ENCODE data around the gene PRDM15. TPM values are rescaled to one million over a fixed set of nuclear protein-coding genes. Genes with fewer than 3 reads are reported as not detected.

Gene PRDM15
- total RNA-seq, 1 experiment from 2014 or later: 9.8 TPM

- Histone ChIP-seq H3K27ac (ENCODE audit: low read depth, low read length) (no peak overlapping the region), H3K9me3 (ENCODE audit: control insufficient read depth in 1 of 2, insufficient read depth in 1 of 2, low read depth in 1 of 2, low read length in 2 of 2) (no peaks in the 10 kb centered on the region), H3K9ac (ENCODE audit: low read length) (no peak overlapping the region), H3K4me3 (replicated peaks in 1 of 2; ENCODE audit: low read depth in 1 of 2, low read length in 2 of 2) (no peak overlapping the region), H3K4me2 (ENCODE audit: low read length) (no peak overlapping the region), H3K27me3 (ENCODE audit: insufficient read depth, low read length) (no peaks in the 10 kb centered on the region), H3K4me1 (ENCODE audit: control insufficient read depth in 1 of 2, insufficient read depth in 2 of 2, low read length in 2 of 2) (peaks cover 48 to 55% of the 10 kb centered on the region in 2 experiments), H3K9me2 (ENCODE audit: insufficient read depth) (no peaks in the 10 kb centered on the region), H3K36me3 (ENCODE audit: control insufficient read depth in 1 of 2, insufficient read depth in 2 of 2, low read length in 2 of 2) (peaks cover 0 to 9% of the 10 kb centered on the region in 2 experiments; a peak in 2 of 4 replicates), H2AFZ (ENCODE audit: low read depth, low read length, poor library complexity, severe bottlenecking) (no peak overlapping the region), H4K20me1 (ENCODE audit: insufficient read depth) (peaks cover 14% of the 10 kb centered on the region), H3K79me2 (ENCODE audit: insufficient read depth, low read length) (peaks cover 80% of the 10 kb centered on the region)
- ATAC-seq: no peak
- no peak for DNase-seq (ENCODE audit: low read depth, low spot score)
- BruUV-seq (replicated peaks): no TSS peak
- TF ChIP-seq SP1 (IDR thresholded peaks at IDR 0.05; ENCODE audit: low read depth) (no peak), FOSL1 (IDR thresholded peaks at IDR 0.05; ENCODE audit: low read depth) (no peak), TCF7L2 (IDR thresholded peaks at IDR 0.05; ENCODE audit: borderline replicate concordance, extremely low read depth, insufficient read depth, insufficient read length) (no peak), SRF (IDR thresholded peaks at IDR 0.05; ENCODE audit: low read depth) (no peak), RAD21 (IDR thresholded peaks at IDR 0.05; ENCODE audit: low read depth) (no peak), YY1 (IDR thresholded peaks at IDR 0.05; ENCODE audit: extremely low read depth, insufficient replicate concordance, low read depth, low read length) (no peak), ZFX (IDR thresholded peaks at IDR 0.05) (no peak), ZBTB33 (IDR thresholded peaks at IDR 0.05; ENCODE audit: extremely low read depth, insufficient replicate concordance, low read length) (no peak), EZH2 (IDR thresholded peaks at IDR 0.05) (no peak), CTCF (IDR thresholded peaks at IDR 0.05 in 2 of 3, conservative IDR thresholded peaks at IDR 0.05 in 1 of 3; ENCODE audit: borderline replicate concordance in 1 of 3, insufficient read depth in 1 of 3, low read depth in 2 of 3, low read length in 2 of 3) (no peak), MAX (IDR thresholded peaks at IDR 0.05) (no peak), CEBPB (IDR thresholded peaks at IDR 0.05; ENCODE audit: low read depth) (no peak), ZNF274 (IDR thresholded peaks at IDR 0.05; ENCODE audit: low read depth, low read length) (no peak)
- CTCF ChIA-PET: no interaction called here
- intact Hi-C loops (cut with micrococcal nuclease): no loop called here
- RAD21 ChIA-PET (ENCODE audit: low non-redundant PET in 1 of 2, low total read pairs in 2 of 2, uncharacterized antibody in 2 of 2, unreplicated experiment in 2 of 2): no interaction called here
- POLR2A ChIA-PET: no interaction called here
Measured at GRCh38 chr21:41754479-41754891, 124.7 kb downstream of the PRDM15 start.
